H1 (cell line): ENCODE measurements around the gene PLXND1. TPM values are rescaled to one million over a fixed set of nuclear protein-coding genes. Genes with fewer than 3 reads are reported as not detected.

ENCODE experiments used
- CTCF ChIA-PET: fragments of 300-600 bp; sonication (Branson Sonifier 250); formaldehyde crosslinking; loops from one replicate; lab custom pipeline; 2021; ENCODE audit not compliant: partially characterized antibody; lab: Charles Lee
- POLR2A ChIA-PET: fragments of 300-600 bp; sonication (Branson Sonifier 250); formaldehyde crosslinking; loops from one replicate; lab custom pipeline; 2021; ENCODE audit warnings: inconsistent platforms; ENCODE audit not compliant: partially characterized antibody; lab: Charles Lee
- DNase-seq, 2 experiments: peaks; one replicate each; pipeline versions ENCODE4 v3.0.0 to v3.0.0-alpha.2; 2010 to 2022; ENCODE audit warnings: low spot score in 2 of 2, low read depth in 1 of 2, mixed read lengths in 1 of 2
- FAIRE-seq: peaks from 2 replicates; lab custom pipeline; 2011; peaks lifted over from hg19 to GRCh38; lab: Jason Lieb, UNC
- H2AFZ ChIP-seq: 2 replicates; pipeline ENCODE4 v1.8.1; 2012; ENCODE audit warnings: low read length, inconsistent platforms
- H2AK5ac ChIP-seq: 2 replicates; pipeline ENCODE4 v1.6.1; 2013; ENCODE audit warnings: low read depth, low read length
- H2BK120ac ChIP-seq: replicated peaks from 2 replicates; pipeline ENCODE3; 2013; ENCODE audit warnings: low read depth, low read length, inconsistent platforms
- H2BK12ac ChIP-seq: 2 replicates; pipeline ENCODE4 v1.6.1; 2013; ENCODE audit warnings: low read depth, low read length
- H2BK15ac ChIP-seq: 2 replicates; pipeline ENCODE4 v1.6.1; 2013; ENCODE audit warnings: low read length
- H2BK20ac ChIP-seq: 2 replicates; pipeline ENCODE4 v1.6.1; 2013; ENCODE audit warnings: low read length
- H2BK5ac ChIP-seq: 2 replicates; pipeline ENCODE4 v1.6.1; 2013; ENCODE audit warnings: low read depth, low read length
- H3K14ac ChIP-seq: 2 replicates; pipeline ENCODE4 v1.6.1; 2013; ENCODE audit warnings: inconsistent platforms; ENCODE audit not compliant: insufficient read length
- H3K18ac ChIP-seq: 2 replicates; pipeline ENCODE4 v1.6.1; 2013; ENCODE audit warnings: low read length; ENCODE audit errors: extremely low read depth
- H3K23ac ChIP-seq: 2 replicates; pipeline ENCODE4 v1.6.1; 2013; ENCODE audit warnings: inconsistent platforms; ENCODE audit not compliant: insufficient read length
- H3K23me2 ChIP-seq: 2 replicates; pipeline ENCODE4 v1.6.1; 2013; ENCODE audit warnings: low read depth, low read length
- H3K27ac ChIP-seq: 2 replicates; pipeline ENCODE4 v1.6.1; 2011; ENCODE audit warnings: low read depth, low read length, inconsistent platforms
- H3K27me3 ChIP-seq, 4 experiments: replicated peaks in 1 of 4; 1 replicate in 1 of 4; 2 replicates in 3 of 4; pipeline versions ENCODE4 v1.6.1 to v1.8.1; 2011 to 2013; ENCODE audit warnings: low read length in 3 of 4, mild to moderate bottlenecking in 3 of 4, inconsistent platforms in 2 of 4, mixed read lengths in 2 of 4, moderate library complexity in 1 of 4; ENCODE audit not compliant: control insufficient read depth in 3 of 4, insufficient read depth in 3 of 4; ENCODE audit errors: extremely low read depth in 1 of 4
- H3K36me3 ChIP-seq, 4 experiments: 2 replicates each; pipeline versions ENCODE4 v1.6.1 to v1.8.1; 2011 to 2013; ENCODE audit warnings: mild to moderate bottlenecking in 4 of 4, low read length in 3 of 4, moderate library complexity in 2 of 4, control low read depth in 1 of 4, inconsistent platforms in 1 of 4; ENCODE audit not compliant: insufficient read depth in 4 of 4, control insufficient read depth in 2 of 4
- H3K4ac ChIP-seq: replicated peaks from 2 replicates; pipeline ENCODE3; 2013; ENCODE audit warnings: low read length, low read depth, mixed read lengths, inconsistent platforms; ENCODE audit not compliant: insufficient read length
- H3K4me1 ChIP-seq, 4 experiments: replicated peaks in 1 of 4; 1 replicate in 1 of 4; 2 replicates in 3 of 4; pipeline versions ENCODE4 v1.6.1 to v1.8.1; 2011 to 2013; ENCODE audit warnings: low read length in 3 of 4, inconsistent platforms in 2 of 4, mixed read lengths in 1 of 4; ENCODE audit not compliant: insufficient read depth in 4 of 4, control insufficient read depth in 3 of 4
- H3K4me2 ChIP-seq, 2 experiments: 2 replicates each; pipeline versions ENCODE4 v1.6.1 to v1.8.1; 2011 to 2013; ENCODE audit warnings: low read depth in 2 of 2, low read length in 2 of 2, control low read depth in 1 of 2, inconsistent platforms in 1 of 2, mild to moderate bottlenecking in 1 of 2; ENCODE audit not compliant: insufficient read depth in 1 of 2
- H3K4me3 ChIP-seq, 4 experiments: fragments of 200-600, 300-600 bp in 1 of 4; sonication (generic), shearing (Covaris generic), sonication (Bioruptor Twin) in 1 of 4; 2 replicates each; pipeline versions ENCODE4 v1.5.1 to v1.8.1; 2011 to 2016; ENCODE audit warnings: low read length in 4 of 4, low read depth in 3 of 4, control low read depth in 2 of 4, inconsistent platforms in 2 of 4, mild to moderate bottlenecking in 2 of 4, mixed read lengths in 1 of 4, moderate library complexity in 1 of 4; ENCODE audit not compliant: insufficient read depth in 2 of 4; ENCODE audit errors: extremely low read depth in 1 of 4
- H3K56ac ChIP-seq: replicated peaks from 2 replicates; pipeline ENCODE3; 2013; ENCODE audit warnings: low read depth, mild to moderate bottlenecking, mixed read lengths, low read length, inconsistent platforms; ENCODE audit not compliant: insufficient read length
- H3K79me1 ChIP-seq: 2 replicates; pipeline ENCODE4 v1.6.1; 2013; ENCODE audit warnings: low read depth, low read length, control low read depth
- H3K79me2 ChIP-seq, 2 experiments: 2 replicates each; pipeline versions ENCODE4 v1.6.1 to v1.8.1; 2012 to 2013; ENCODE audit warnings: low read length in 2 of 2, mild to moderate bottlenecking in 2 of 2, inconsistent platforms in 1 of 2; ENCODE audit not compliant: insufficient read depth in 2 of 2, control insufficient read depth in 1 of 2
- H3K9ac ChIP-seq, 4 experiments: replicated peaks in 1 of 4; 1 replicate in 1 of 4; 2 replicates in 3 of 4; pipeline versions ENCODE4 v1.6.1 to v1.8.1; 2011 to 2013; ENCODE audit warnings: low read depth in 3 of 4, low read length in 3 of 4, control low read depth in 2 of 4, mild to moderate bottlenecking in 2 of 4, moderate library complexity in 2 of 4, inconsistent platforms in 1 of 4; ENCODE audit errors: extremely low read depth in 1 of 4
- H3K9me3 ChIP-seq, 2 experiments: 2 replicates each; pipeline versions ENCODE4 v1.6.1 to v1.8.1; 2012 to 2013; ENCODE audit warnings: mild to moderate bottlenecking in 2 of 2, moderate library complexity in 2 of 2, control low read depth in 1 of 2, inconsistent platforms in 1 of 2, low read depth in 1 of 2, low read length in 1 of 2, mixed read lengths in 1 of 2; ENCODE audit not compliant: insufficient read depth in 2 of 2
- H4K20me1 ChIP-seq, 2 experiments: replicated peaks in 1 of 2; 2 replicates each; pipeline versions ENCODE3 to v1.8.1; 2011 to 2013; ENCODE audit warnings: inconsistent platforms in 2 of 2, low read length in 2 of 2, mild to moderate bottlenecking in 1 of 2; ENCODE audit not compliant: insufficient read depth in 2 of 2, control insufficient read depth in 1 of 2
- H4K5ac ChIP-seq: 2 replicates; pipeline ENCODE4 v1.6.1; 2013; ENCODE audit warnings: low read length, low read depth, mixed read lengths, inconsistent platforms; ENCODE audit not compliant: insufficient read length
- H4K8ac ChIP-seq: 2 replicates; pipeline ENCODE4 v1.8.0; 2013; ENCODE audit warnings: mild to moderate bottlenecking, moderate library complexity, low read length, inconsistent platforms; ENCODE audit not compliant: insufficient read depth; ENCODE audit errors: extremely low read depth
- H4K91ac ChIP-seq: replicated peaks from 2 replicates; pipeline ENCODE3; 2013; ENCODE audit warnings: low read length, mixed read lengths, inconsistent platforms; ENCODE audit not compliant: insufficient read length
- BCL11A ChIP-seq, 2 experiments: IDR thresholded peaks; one replicate each; pipeline ENCODE4 v1.6.1; 2011; ENCODE audit warnings: low read depth in 2 of 2, low read length in 2 of 2, mild to moderate bottlenecking in 2 of 2
- E2F6 ChIP-seq: IDR thresholded peaks from 2 replicates; pipeline ENCODE4 v1.6.1; 2012; ENCODE audit warnings: inconsistent platforms
- EP300 ChIP-seq, 2 experiments: IDR thresholded peaks; 1 replicate in 1 of 2; 2 replicates in 1 of 2; pipeline ENCODE4 v1.6.1; 2011 to 2012; ENCODE audit warnings: low read depth in 2 of 2, low read length in 2 of 2, mild to moderate bottlenecking in 2 of 2, borderline replicate concordance in 1 of 2, inconsistent platforms in 1 of 2, moderate library complexity in 1 of 2
- HDAC2 ChIP-seq, 2 experiments: fragments of 300-600 bp in 1 of 2; sonication (generic) in 1 of 2; IDR thresholded peaks; 2 replicates each; pipeline ENCODE4 v1.6.1; 2011 to 2012; ENCODE audit warnings: low read depth in 2 of 2, low read length in 2 of 2, mild to moderate bottlenecking in 2 of 2, moderate library complexity in 2 of 2, borderline replicate concordance in 1 of 2, inconsistent platforms in 1 of 2
- MAFK ChIP-seq: IDR thresholded peaks from 2 replicates; pipeline ENCODE4 v1.6.1; 2012; ENCODE audit warnings: low read depth, mild to moderate bottlenecking, improper control_type of control experiment, low read length
- NRF1 ChIP-seq: IDR thresholded peaks from 2 replicates; pipeline ENCODE4 v1.6.1; 2011; ENCODE audit warnings: mild to moderate bottlenecking, low read depth, low read length, improper control_type of control experiment
- RAD21 ChIP-seq, 2 experiments: IDR thresholded peaks in 1 of 2; conservative IDR thresholded peaks in 1 of 2; 2 replicates each; pipeline ENCODE4 v1.6.1; 2011; ENCODE audit warnings: low read depth in 2 of 2, low read length in 2 of 2, improper control_type of control experiment in 1 of 2, inconsistent platforms in 1 of 2, mild to moderate bottlenecking in 1 of 2, moderate library complexity in 1 of 2
- RFX5 ChIP-seq: IDR thresholded peaks from 2 replicates; pipeline ENCODE4 v1.6.1; 2011; ENCODE audit warnings: low read depth, low read length, improper control_type of control experiment, borderline replicate concordance
- TBP ChIP-seq: IDR thresholded peaks from 2 replicates; pipeline ENCODE4 v1.6.1; 2011; ENCODE audit warnings: low read depth, low read length, improper control_type of control experiment
- TCF12 ChIP-seq: IDR thresholded peaks from 2 replicates; pipeline ENCODE4 v1.6.1; 2011; ENCODE audit warnings: low read depth, mild to moderate bottlenecking, low read length
- TEAD4 ChIP-seq: IDR thresholded peaks from 2 replicates; pipeline ENCODE4 v1.6.1; 2012; ENCODE audit warnings: low read depth, low read length, inconsistent platforms, mixed read lengths
- WGBS, 2 experiments: shearing (Covaris generic) in 1 of 2; methylation state at CpG; one replicate each; pipeline versions ENCODE4 v1.1.6 to v1.1.7; 2013 to 2015; ENCODE audit warnings: low lambda C conversion rate in 2 of 2, mixed read lengths in 2 of 2, inconsistent platforms in 1 of 2, low coverage in 1 of 2, missing lambda C conversion rate in 1 of 2; ENCODE audit not compliant: insufficient replicate concordance in 2 of 2, insufficient coverage in 1 of 2, insufficient read length in 1 of 2; ENCODE audit errors: extremely low coverage in 1 of 2, missing lambda C conversion rate in 1 of 2; 5-methylcytosine and 5-hydroxymethylcytosine counted together
- polyA plus RNA-seq, 7 experiments: library from polyadenylated mRNA; depleted of rRNA in 3 of 7; stranded (reverse) in 5 of 7; unstranded in 2 of 7; fragments of >200 nt in 5 of 7; fragments of 200-250 nt in 2 of 7; gene quantifications; 1 replicate in 5 of 7; 2 replicates in 1 of 7; 4 replicates in 1 of 7; pipeline versions ENCODE4 v1.2.1 to v1.2.3, GENCODE V29; 2011 to 2013; ENCODE audit warnings: missing spikeins in 2 of 7, mixed read lengths in 2 of 7
- total RNA-seq: library from RNA; stranded (reverse); fragmentation: NEBNext Ultra II Directional; extraction: Animal tissue kit (Norgen Biotek cat#: 25700); gene quantifications from 2 replicates; pipeline ENCODE4 v1.2.1, GENCODE V29; 2021

The PLXND1 gene
- total and polyA plus RNA-seq, 2 of the 8 experiments (the other 6 are each of a cell fraction or from before 2014, with no cell fraction given) = 17.7 to 66.4 TPM

GRCh38 chr3:129593230-129593594, 13.3 kb downstream of the PLXND1 start:
- Histone ChIP-seq H3K18ac (peak overlapping the region; percentile 92), H3K56ac (no peak overlapping the region), H3K79me1 (peaks cover 10% of the 10 kb centered on the region), H4K91ac (peak overlapping the region; percentile 80), H3K27me3 (no peaks in the 10 kb centered on the region), H2BK120ac (peak overlapping the region; percentile 21), H3K4me1 (peaks cover 13 to 56% (median 46%) of the 10 kb centered on the region in 4 experiments), H3K36me3 (no peaks in the 10 kb centered on the region), H2BK5ac (peak overlapping the region; percentile 93), H3K23me2 (no peaks in the 10 kb centered on the region; the same call in 1 of the 2 replicates), H2BK12ac (peak overlapping the region; percentile 99), H3K79me2 (peaks cover 0 to 13% of the 10 kb centered on the region in 2 experiments; a peak in 1 of 4 replicates), H3K4me2 (peak overlapping the region; percentile 61 to 75), H3K27ac (peak overlapping the region; percentile 10; the same call in 1 of the 2 replicates), H2AFZ (no peak overlapping the region), H3K4me3 (peak overlapping the region in 1 of 4 experiments; percentile 53; a peak in 2 of 8 replicates), H4K8ac (no peak overlapping the region; the same call in 1 of the 2 replicates), H2BK15ac (peak overlapping the region; percentile 99; the same call in 1 of the 2 replicates), H3K4ac (peak overlapping the region; percentile 73), H4K5ac (peak overlapping the region; percentile 24), H3K9ac (0 out of 7 replicates have a peak overlapping the region, but pooled peaks of 1 of the 4 experiments have one; percentile 13), H3K23ac (no peak overlapping the region), H3K14ac (no peak overlapping the region), H3K9me3 (no peaks in the 10 kb centered on the region), H2BK20ac (peak overlapping the region; percentile 13), H4K20me1 (no peaks in the 10 kb centered on the region), H2AK5ac (peak overlapping the region; percentile 87)
- CTCF ChIA-PET = interaction anchor here (0.7 to 2.7 kb wide), 13 partner anchors 10 to 106 kb away, joined by 3 to 11 read pairs (median 4); no protein-coding TSS in a partner anchor
- FAIRE-seq (no peak), DNase-seq (peak in 1 of 2 experiments; percentile 60)
- WGBS, 2 experiments = 44% methylated on average over 8 of the region's 8 CpGs; no CpG with 5 or more reads in 1 of the 2 experiments
- POLR2A ChIA-PET = interaction anchor here (0.9 to 2.5 kb wide), 8 partner anchors 10 to 103 kb away, joined by 3 to 14 read pairs (median 4); partner anchors contain the start of gene PLXND1
- TF ChIP-seq MAFK (no peak), BCL11A (IDR thresholded peaks at IDR 0.05; ENCODE audit: low read depth in 2 of 2, low read length in 2 of 2) (no peak), TBP (no peak), HDAC2 (IDR thresholded peaks at IDR 0.05; ENCODE audit: borderline replicate concordance in 1 of 2, low read depth in 2 of 2, low read length in 2 of 2) (no peak), EP300 (IDR thresholded peaks at IDR 0.05; ENCODE audit: borderline replicate concordance in 1 of 2, low read depth in 2 of 2, low read length in 2 of 2) (no peak), TCF12 (no peak), NRF1 (no peak), RAD21 (IDR thresholded peaks at IDR 0.05 in 1 of 2, conservative IDR thresholded peaks at IDR 0.05 in 1 of 2; ENCODE audit: low read depth in 2 of 2, low read length in 2 of 2) (peak in 1 of 2 experiments; percentile 18; a peak in 1 of 4 replicates), E2F6 (no peak), TEAD4 (peak; percentile 20; the same call in 1 of the 2 replicates), RFX5 (no peak)
